Measurements from ENCODE around the gene INCA1.

INCA1 gene

DNA sequence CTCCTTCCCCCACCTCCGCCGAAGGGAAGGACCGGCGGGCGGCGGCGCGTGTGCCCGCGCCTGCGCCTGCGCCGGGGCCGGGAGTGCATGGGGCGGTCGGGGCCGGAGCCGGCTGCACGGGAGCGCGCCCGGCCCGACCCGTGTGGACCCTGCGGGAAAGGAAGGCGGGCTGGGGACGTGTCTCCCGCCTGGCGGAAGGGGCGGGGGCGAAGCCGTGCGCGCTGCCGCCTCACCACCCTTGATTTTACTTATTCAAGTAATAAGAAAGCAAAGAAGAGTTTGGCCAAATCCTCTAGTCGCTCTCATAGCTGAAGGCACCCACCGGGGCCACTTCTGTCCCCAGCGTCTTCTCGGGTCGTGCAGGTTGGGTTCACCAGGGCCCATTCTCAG, 48.4 kb downstream of the INCA1 start:
- DNase-seq (ENCODE audit: low spot score), result peak; percentile 92

DNA sequence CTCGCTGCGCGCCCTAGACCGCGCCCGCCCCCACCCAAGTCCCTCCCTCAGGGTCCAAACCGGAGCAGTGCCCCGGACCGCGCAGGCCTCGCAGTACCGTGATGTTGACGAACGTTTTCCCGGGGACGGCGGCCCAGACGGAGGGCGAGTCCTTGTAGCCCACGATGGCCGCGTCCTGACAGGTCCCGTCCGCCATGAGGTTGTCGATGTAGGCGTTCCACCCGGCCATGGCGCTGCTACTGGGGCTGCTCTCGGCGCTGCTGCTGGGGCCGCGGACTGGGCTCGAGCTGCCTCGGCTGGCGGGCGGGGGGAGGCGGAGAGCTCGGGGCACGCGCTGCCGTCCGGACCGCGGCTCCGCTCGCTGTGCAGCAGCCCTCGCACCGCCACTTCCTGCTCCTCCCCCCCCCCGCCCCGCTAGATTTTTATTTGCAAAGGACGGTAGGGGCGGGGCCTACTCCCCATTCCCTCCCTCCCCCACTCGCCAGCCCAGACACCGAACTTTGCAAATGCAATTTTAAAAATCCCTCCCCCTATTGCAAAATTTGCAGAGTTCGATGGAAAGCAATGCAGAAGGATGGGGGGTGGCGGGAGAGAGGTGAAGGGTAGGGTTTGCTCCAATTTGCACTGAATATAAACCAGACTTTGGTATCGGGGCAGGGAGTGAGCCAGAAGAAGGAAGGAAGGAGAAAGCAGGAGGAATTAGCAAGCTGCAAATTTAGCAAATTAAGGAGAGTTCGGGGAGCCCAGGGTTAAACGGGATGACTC, 49.0 kb downstream of the INCA1 start, which contains the start of gene PFN1:
PFN1 (minus strand) TSS at position 365 of the 765 bp plus-strand sequence; CDS start at position 229, 136 bp downstream.
- peak; percentile 89 for DNase-seq (ENCODE audit: low spot score)

DNA sequence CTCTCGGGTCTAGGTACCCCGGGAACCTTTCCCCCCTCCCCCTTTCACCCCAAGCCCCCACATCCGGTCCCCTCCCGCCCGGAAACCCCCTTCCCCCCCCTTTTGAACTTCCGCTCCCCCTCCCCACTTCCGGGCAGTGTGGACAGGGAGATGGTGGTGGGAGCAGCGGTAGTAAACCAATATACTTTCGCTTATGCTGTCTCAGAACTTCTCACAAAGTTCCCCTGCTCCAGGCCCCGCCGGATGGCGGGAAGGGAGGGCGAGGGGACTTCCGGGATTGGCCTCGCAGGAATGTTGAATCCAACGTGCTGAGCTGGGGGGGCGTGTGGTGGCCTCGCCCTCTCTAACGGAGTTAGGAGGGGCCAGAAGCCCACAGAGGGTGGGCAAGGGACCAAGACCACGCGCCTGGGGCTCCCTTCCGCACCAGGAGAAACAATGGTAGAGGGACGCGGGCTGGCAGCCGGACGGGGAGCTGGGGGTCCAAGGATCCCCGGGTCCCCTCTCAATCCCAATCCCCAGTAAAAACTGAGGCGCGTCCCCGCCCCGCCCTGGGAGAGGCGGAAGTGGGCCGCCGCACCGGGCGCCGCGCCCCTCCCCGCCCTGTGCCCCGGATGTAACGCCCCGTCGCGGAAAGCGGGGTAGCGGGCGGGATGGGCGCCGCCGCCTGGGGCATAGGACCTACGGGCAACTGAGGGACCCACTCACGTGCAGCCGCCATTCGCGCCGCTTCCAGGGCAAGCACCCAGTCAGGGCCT, 49.7 kb downstream of the INCA1 start:
- DNase-seq (ENCODE audit: low spot score), result peak; percentile 72

DNA sequence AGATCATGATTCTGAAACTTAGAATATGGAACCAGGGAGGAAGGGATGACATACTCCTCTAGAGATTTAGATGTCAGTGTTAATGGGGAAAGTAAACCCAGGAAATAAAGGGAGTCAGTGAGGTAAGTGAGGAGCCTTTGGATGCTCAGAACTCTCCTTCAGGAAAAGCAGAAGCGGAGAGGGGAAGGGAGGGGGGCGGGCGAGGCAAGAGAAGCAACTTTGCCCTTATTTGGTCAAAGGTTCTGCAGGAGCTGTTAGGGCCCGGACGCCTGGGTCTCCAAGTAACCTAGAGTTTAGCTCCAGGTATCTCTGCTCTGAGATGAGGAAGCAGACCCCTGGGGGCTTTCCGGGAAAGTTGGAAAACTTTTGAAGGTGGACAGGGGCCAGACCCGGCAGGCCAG, 50.3 kb downstream of the INCA1 start:
- DNase-seq (ENCODE audit: low spot score), result no peak

DNA sequence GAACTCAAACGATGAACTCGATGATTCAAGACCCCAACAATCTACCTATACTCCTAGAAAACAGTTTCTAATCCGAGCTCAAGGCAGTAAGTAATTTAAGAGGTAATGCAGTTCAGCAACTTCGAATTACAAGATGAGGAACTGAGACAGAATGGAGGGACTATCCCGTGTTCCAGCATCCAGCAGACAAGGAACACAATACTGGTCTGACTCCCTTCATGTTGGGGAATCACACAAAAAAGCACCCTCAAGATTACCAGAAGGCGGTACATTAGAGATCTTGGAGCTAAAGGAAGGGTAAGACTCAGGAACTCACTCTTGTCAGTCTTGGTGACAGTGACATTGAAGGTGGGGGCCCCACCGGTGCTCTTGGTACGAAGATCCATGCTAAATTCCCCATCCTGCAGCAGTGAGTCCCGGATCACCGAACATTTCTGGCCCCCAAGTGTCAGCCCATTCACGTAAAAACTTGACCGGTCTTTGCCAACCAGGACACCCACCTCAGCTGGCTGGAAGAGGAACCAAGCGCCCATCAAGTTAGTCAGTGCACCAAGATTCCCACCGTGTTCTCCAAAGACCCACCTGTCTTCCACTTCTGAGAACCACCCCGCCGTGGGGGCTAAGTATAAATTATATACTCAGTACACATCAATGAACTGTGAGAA, 50.9 kb downstream of the INCA1 start:
- DNase-seq (ENCODE audit: low spot score), result no peak

DNA sequence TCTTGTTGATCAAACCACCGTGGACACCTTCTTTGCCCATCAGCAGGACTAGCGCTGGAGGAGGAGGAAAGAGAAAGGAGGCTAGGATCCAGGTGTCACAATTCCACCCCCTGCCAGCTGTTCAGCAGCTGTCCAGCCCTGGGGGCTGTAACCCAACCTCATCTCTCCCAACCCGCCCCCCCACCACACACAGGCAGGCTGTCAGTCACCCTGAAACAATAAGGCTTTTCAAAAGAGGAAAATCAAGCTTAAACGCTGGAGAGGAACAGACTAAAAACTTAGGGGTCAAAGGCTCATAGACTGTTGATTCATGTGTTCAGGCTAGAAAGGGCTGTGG, 51.4 kb downstream of the INCA1 start:
- no peak for DNase-seq (ENCODE audit: low spot score)

DNA sequence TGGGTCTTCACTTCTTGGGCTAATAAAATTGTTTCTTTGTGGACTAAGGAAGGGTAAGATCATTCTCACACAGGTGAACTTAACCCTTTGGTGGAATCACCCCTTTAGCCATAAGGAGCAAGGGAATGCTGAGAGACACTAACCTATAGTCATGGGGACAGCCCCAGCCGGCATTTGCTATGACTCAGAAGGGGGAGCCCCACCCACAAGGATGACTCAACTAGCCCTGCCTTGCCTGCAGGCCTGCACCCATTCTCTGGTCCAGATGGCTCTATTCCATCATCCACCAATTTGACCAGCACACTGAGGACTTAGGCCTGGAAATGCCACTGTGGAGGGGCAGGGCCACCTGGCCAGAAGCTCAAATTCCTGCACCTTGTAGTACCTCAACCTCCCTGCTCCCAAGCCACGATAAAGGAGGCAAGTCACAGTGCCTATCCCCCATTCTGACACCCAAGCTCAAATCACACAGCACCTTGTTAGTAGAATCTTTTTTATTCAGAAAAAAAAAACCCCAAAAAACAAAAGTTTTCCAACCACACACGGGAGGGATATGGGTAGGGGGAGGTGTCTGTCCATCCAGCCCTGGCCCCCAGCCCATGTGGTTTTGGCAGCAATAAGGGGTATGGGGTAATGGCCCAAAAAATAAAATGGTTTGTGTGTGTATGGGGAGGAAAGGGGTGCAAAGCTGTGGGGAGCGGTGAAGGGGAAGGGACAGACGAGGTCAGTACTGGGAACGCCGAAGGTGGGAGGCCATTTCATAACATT, 52.0 kb downstream of the INCA1 start:
- peak; percentile 95 for DNase-seq (ENCODE audit: low spot score)

DNA sequence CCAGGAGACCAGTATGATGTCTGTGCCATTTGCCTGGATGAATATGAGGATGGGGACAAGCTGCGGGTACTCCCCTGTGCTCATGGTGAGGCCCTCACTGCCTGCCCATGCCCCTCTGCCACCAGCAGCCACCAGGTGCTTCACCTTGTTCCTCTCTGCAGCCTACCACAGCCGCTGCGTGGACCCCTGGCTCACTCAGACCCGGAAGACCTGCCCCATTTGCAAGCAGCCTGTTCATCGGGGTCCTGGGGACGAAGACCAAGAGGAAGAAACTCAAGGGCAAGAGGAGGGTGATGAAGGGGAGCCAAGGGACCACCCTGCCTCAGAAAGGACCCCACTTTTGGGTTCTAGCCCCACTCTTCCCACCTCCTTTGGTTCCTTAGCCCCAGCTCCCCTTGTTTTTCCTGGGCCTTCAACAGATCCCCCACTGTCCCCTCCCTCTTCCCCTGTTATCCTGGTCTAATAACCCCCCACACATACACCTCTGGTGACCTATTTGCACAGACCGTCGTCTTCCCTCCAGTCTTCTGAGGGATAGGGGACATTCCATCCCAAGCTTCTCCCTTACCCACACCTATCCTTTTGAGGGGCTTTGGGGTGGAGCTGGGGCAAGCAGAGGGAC, 52.7 kb downstream of the INCA1 start:
- peak; percentile 26 for DNase-seq (ENCODE audit: low spot score)

DNA sequence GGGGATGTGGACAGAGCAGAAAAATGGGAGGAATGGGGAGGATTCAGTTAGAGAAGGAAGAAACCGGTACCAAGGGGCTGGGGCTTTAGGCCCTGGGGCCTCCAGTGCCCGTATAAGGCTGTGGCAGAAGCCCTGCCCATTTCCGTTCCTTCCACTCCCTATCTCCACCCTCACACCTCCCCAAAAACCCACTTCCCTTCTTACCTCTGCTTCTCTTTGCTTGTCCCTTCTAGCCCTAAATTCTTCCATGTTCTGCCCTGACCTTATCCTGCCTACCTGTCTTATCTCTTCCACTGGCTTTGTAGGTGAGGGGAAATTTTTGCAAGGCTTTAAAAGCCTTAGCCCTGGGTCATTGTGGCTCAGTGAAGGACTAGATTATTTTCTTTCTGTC, 53.2 kb downstream of the INCA1 start:
- DNase-seq (ENCODE audit: low spot score), result no peak

DNA sequence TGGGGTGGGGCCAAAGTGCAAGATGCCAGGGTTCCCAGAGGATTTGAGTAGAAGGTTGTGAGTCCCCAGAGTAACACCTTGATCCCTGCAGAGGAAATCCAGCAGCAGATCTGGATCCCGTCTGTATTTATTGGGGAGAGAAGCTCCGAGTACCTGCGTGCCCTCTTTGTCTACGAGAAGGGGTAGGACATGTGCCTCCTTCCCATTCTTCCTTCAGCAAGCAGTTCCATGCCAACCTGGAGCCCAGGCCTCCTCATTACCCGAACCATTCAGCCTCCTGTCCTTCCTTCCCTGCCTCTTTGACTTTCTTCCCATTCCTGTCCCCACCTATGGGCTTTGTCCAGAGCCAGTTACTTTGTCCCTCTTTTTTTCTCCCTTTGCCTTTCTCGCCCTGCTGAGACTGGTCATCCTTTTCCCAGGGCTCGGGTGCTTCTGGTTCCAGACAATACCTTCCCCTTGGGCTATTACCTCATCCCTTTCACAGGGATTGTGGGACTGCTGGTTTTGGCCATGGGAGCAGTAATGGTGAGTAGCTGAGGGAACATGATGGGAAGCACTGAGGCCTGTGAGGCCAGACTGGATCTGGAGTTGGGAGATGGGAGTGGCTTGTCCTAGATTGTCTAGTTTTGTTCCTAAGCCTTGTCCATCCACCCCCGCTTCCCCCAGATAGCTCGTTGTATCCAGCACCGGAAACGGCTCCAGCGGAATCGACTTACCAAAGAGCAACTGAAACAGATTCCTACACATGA, 54.4 kb downstream of the INCA1 start:
- DNase-seq (ENCODE audit: low spot score), result no peak

DNA sequence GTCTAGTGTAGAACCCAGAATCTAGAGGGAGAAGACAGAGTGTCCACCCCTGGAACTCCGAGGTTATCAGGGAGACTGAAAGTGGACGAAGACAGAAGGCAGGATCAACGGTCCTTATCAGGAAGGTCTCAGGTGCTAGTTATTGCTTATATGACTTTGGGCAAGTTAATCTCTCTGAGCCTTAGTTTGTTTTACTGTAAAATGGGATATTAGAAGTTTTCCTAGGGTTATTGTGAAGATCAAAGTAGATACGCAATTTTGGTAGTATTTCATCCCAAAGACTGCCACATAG, 56.1 kb downstream of the INCA1 start:
- no peak for DNase-seq (ENCODE audit: low spot score)

DNA sequence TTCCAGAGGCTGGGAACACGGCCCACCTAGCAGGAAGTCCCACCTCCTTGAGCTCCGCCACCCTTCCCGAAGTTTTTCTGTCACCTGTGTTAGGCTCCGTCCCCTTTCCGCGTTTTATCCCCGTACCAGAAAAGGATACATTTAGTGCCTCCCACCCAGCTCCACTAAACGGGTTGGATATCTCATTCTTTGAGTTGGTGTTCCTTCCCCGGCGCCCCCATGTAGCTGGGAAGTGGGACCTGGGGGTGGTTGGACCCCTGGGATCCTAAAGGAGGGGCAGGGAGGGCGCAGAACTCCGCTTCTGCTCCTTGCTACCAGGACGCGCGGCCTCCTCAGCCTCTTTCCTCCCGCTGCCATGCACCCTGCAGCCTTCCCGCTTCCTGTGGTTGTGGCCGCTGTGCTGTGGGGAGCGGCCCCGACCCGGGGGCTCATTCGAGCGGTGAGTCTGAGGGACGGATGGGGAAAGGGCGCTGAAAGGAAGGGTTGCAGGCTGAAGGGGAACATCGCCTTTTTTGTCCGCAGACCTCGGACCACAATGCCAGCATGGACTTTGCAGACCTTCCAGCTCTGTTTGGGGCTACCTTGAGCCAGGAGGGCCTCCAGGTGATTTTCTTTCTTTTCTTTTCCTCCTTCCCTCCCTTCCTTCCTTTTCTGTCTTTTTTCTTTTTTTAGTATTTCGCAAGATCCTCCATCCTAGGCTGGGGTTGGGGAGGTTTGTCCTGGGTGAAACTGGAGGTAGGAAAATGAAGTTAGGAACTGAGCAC, 56.6 kb downstream of the INCA1 start:
- peak; percentile 92 for DNase-seq (ENCODE audit: low spot score)

DNA sequence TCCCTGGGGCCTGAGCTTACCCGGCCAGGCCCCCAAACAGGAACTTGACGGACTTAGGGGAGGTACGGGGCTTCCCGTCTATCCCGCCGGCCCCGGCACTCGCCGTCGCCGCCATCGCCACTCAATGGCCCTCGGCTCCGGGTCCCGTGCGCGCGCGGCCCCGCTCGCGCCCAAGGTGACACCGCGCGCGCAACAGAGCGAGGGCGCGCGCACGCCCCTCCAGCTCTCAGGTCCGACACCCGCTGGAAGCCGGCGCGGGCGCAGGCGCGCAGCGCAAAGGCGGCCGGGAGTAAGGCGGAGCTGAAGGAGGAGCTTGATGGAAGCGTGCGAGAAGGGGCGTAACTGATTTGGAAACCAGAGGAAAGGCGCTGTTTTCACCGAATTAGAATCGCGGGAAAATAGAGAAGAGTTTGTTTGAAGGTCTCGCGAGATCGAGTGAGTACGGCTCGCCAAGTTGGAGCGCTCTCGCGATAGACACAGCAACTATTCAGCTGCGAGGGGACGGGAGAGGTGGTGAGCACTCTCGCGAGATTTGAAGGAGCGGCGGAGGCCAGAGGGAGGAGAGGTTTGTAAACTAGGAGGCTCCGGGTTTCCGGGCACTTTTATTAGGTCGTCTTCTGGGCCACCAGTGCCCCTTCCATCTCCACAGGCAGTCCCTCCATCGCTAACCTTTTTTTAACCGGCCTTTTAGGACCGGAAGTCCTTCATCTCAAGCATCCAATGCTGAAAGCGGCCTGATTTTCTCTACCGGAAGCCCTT, 57.3 kb downstream of the INCA1 start, which contains the start of the genes RNF167 and SLC25A11:
RNF167 (plus strand) TSS at position 473 of the 759 bp plus-strand sequence. CDS start 642 bp downstream, outside the sequence.
SLC25A11 (minus strand) TSS at position 251 of the 759 bp plus-strand sequence; CDS start at position 115, 136 bp downstream.
- peak; percentile 99 for DNase-seq (ENCODE audit: low spot score)

DNA sequence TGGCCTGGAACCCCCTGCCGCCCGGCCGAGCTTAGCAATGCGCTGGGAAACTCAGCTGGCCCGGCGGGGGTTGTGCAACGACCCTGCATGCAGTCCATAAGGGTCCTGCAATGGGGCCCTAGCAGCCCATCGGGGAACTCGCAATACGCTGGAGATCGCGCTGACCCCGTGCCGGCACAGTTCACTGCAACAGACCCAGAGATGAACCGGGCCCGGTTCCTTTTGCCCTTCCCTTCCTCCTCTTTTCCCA, 57.9 kb downstream of the INCA1 start:
- no peak for DNase-seq (ENCODE audit: low spot score)

DNA sequence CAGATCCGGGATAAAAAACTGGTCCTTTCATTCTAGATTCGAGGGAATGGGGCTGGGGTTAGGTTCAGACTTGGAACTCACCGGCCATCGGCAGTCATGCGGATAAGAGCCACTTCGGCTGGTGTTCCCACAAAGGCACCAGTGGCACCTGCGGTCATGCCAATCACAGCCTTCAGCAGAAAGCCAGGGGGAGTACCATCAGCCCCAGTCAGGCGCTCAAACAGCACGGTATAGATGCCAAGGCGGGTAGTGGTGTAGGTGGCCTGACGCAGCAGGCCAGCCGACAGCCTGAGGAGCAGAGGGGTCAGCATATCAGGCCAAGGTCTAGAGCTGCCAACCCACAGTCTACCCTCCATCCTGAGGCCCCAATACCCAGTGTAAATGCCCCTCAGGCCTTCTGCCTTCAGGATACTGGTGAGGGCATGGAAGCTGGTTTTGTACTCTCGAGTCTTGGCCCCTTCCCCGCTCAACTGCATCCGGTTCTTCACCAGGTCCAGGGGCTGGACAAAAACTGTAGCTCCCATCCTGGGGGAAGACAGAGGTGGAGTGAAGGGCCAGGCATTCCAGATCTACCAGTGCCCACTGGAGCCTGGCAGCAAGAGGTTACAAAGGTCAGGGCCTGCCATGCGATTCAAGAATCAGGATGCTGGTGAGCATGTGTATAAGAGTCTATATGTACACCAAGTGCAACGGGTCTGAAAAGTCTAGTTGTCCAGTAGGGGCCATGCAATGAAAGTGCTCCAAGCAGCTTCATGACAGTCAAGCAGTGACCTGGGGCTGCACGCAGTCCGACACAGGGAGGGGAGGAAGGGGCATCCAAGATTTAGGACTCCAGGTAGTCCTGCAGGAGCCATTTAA, 58.4 kb downstream of the INCA1 start:
- DNase-seq (ENCODE audit: low spot score), result peak; percentile 26
